ENCODE data around the gene PDE1A.

The PDE1A gene

GRCh38 chr2:182179176-182179575 lies 247.7 kb downstream of the PDE1A start:
- TF ChIP-seq, protein P1, sequence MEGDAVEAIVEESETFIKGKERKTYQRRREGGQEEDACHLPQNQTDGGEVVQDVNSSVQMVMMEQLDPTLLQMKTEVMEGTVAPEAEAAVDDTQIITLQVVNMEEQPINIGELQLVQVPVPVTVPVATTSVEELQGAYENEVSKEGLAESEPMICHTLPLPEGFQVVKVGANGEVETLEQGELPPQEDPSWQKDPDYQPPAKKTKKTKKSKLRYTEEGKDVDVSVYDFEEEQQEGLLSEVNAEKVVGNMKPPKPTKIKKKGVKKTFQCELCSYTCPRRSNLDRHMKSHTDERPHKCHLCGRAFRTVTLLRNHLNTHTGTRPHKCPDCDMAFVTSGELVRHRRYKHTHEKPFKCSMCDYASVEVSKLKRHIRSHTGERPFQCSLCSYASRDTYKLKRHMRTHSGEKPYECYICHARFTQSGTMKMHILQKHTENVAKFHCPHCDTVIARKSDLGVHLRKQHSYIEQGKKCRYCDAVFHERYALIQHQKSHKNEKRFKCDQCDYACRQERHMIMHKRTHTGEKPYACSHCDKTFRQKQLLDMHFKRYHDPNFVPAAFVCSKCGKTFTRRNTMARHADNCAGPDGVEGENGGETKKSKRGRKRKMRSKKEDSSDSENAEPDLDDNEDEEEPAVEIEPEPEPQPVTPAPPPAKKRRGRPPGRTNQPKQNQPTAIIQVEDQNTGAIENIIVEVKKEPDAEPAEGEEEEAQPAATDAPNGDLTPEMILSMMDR (IDR thresholded peaks at IDR 0.05; ENCODE audit: low read depth, low read length): no peak
- no peak for DNase-seq (ENCODE audit: low read depth, low spot score)
- in situ Hi-C loops (cut with HindIII; ENCODE audit: low sequenced_read_pairs): no loop called here

GRCh38 chr2:182173944-182174622 lies 252.8 kb downstream of the PDE1A start:
- TF ChIP-seq, protein P1 (IDR thresholded peaks at IDR 0.05; ENCODE audit: low read depth, low read length): no peak
- in situ Hi-C loops (cut with HindIII; ENCODE audit: low sequenced_read_pairs): no loop called here
- no peak overlapping the region for H3K4me3 ChIP-seq (ENCODE audit: low read depth, low read length)

More at GRCh38 chr2:182179176-182179575, 247.7 kb downstream of the PDE1A start:
- H3K4me3 ChIP-seq (ENCODE audit: low read depth, low read length): no peak overlapping the region

DNA sequence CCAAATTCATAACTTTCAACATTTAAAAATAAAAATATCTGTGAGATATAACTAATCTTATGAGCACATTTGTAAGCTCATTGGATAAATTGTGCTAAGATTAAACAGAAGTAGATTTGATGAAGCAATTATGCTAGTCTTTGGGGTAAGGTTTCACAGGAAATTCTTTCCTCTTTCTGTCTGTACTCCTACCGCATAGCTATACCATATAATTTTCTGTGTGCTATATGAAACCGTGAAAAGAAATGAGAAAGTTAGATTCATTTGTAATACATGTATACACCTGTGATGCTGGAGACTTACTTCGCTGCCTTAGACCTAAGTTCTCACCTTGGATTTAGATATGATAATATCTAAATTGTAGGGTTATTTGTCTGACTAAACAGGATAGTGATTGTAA lies 256.5 kb downstream of the PDE1A start:
- no peak overlapping the region for H3K4me3 ChIP-seq (ENCODE audit: low read depth, low read length)
- TF ChIP-seq, protein P1 (IDR thresholded peaks at IDR 0.05; ENCODE audit: low read depth, low read length): no peak
- in situ Hi-C loops (cut with HindIII; ENCODE audit: low sequenced_read_pairs): no loop called here
- no peak for DNase-seq (ENCODE audit: low read depth, low spot score)

More at GRCh38 chr2:182173944-182174622, 252.8 kb downstream of the PDE1A start:
- DNase-seq (ENCODE audit: low read depth, low spot score): no peak

GRCh38 chr2:182167882-182168281 lies 259.0 kb downstream of the PDE1A start:
- no peak for DNase-seq (ENCODE audit: low read depth, low spot score)
- TF ChIP-seq, protein P1 (IDR thresholded peaks at IDR 0.05; ENCODE audit: low read depth, low read length): no peak
- in situ Hi-C loops (cut with HindIII; ENCODE audit: low sequenced_read_pairs): no loop called here
- H3K4me3 ChIP-seq (ENCODE audit: low read depth, low read length): no peak overlapping the region

DNA sequence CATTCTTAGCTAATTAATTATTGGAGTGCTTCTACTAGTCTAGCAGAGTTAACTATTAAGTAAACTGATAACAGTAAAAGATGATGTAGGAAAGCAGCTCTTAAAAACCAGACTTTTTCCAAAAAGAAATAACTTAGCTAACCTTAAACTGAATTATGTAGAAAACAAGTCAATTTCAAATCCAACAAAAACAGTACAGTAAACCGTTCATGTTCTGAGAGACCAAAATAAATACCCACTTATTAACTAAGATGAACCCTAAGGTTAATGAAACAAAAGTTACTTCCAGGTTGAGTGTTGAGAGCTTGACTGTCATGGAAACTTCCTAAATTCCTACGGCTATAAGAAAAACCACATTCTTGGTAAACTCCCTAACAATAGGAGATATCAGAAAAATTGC lies 260.0 kb downstream of the PDE1A start:
- no peak overlapping the region for H3K4me3 ChIP-seq (ENCODE audit: low read depth, low read length)
- in situ Hi-C loops (cut with HindIII; ENCODE audit: low sequenced_read_pairs): no loop called here
- TF ChIP-seq, protein P1 (IDR thresholded peaks at IDR 0.05; ENCODE audit: low read depth, low read length): no peak
- no peak for DNase-seq (ENCODE audit: low read depth, low spot score)

DNA sequence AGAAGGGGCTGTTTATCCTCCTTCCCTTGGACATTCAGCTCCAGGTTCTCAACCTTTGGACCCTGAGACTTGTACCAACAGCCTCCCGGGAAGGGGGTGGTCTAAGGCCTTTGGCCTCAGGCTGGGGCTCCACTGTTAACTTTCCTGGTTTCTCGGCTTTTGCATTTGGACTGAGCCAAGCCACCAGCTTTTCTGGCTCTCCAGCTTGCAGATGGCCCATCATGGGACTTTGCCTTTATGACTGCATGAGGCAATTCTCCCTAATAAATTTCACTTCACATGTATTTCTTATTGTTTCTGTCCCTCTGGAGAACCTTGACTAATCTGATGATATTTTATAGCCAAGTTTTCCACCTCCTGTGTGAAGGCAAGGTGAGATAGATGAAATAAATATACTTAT lies 260.4 kb downstream of the PDE1A start:
- in situ Hi-C loops (cut with HindIII; ENCODE audit: low sequenced_read_pairs): no loop called here
- TF ChIP-seq, protein P1 (IDR thresholded peaks at IDR 0.05; ENCODE audit: low read depth, low read length): no peak
- no peak overlapping the region for H3K4me3 ChIP-seq (ENCODE audit: low read depth, low read length)
- DNase-seq (ENCODE audit: low read depth, low spot score): no peak

Data from astrocyte of the spinal cord (primary cell).